Gastroesophageal sphincter (tissue), 4 donors: ENCODE data around the gene CCND1. TPM values are rescaled to one million over a fixed set of nuclear protein-coding genes. Genes with fewer than 3 reads are reported as not detected.
A peak's percentile ranks its signal among the peaks of the same experiment; 100 is the strongest.

ENCODE experiments used
- ATAC-seq: fragments of 150-250 bp; one replicate; pipeline ENCODE4 v1.9.1; 2016; ENCODE audit warnings: mild to moderate bottlenecking, moderate library complexity
- H3K27ac ChIP-seq, 4 donors: fragments of 200-600 bp; sonication (generic) in 3 of 4; 1 replicate in 3 of 4; 2 replicates in 1 of 4; pipeline ENCODE4 v1.5.1; 2016 to 2019
- H3K27me3 ChIP-seq: fragments of 200-600 bp; sonication (generic); one replicate; pipeline ENCODE4 v1.5.1; 2019
- H3K36me3 ChIP-seq, 2 donors: fragments of 200-600 bp; sonication (generic); one replicate each; pipeline ENCODE4 v1.5.1; 2019; ENCODE audit warnings: control low read depth in 1 of 2
- H3K4me1 ChIP-seq, 3 donors: fragments of 200-600 bp; sonication (generic); 1 replicate in 2 of 3; 2 replicates in 1 of 3; pipeline ENCODE4 v1.5.1; 2016 to 2019; ENCODE audit warnings: control low read depth in 2 of 3
- H3K4me3 ChIP-seq, 2 donors: fragments of 200-600 bp; sonication (generic); one replicate each; pipeline ENCODE4 v1.5.1; 2019; ENCODE audit warnings: mild to moderate bottlenecking in 1 of 2, moderate library complexity in 1 of 2
- H3K9me3 ChIP-seq, 3 donors: fragments of 200-600 bp; sonication (generic); one replicate each; pipeline ENCODE4 v1.5.1; 2017 to 2019; ENCODE audit warnings: control low read depth in 2 of 3
- EP300 ChIP-seq: sonication (generic); formaldehyde crosslinking; IDR thresholded peaks from one replicate; pipeline ENCODE4 v1.6.1; 2017; ENCODE audit warnings: antibody characterized with exemption, mild to moderate bottlenecking
- POLR2A ChIP-seq, 2 donors: fragments of 450-650 bp; IDR thresholded peaks; one replicate each; pipeline ENCODE4 v1.6.1; 2017; ENCODE audit warnings: antibody characterized with exemption in 2 of 2, mild to moderate bottlenecking in 2 of 2, moderate library complexity in 1 of 2
- POLR2AphosphoS5 ChIP-seq: sonication (generic); formaldehyde crosslinking; IDR thresholded peaks from one replicate; pipeline ENCODE4 v1.6.1; 2017; ENCODE audit warnings: antibody characterized with exemption
- WGBS, 2 donors: methylation state at CpG; one replicate each; pipeline ENCODE4 v1.1.5; 2018; ENCODE audit warnings: low coverage in 1 of 2; 5-methylcytosine and 5-hydroxymethylcytosine counted together
- total RNA-seq, 4 donors: library from RNA; depleted of rRNA; stranded (reverse); fragments of >200 nt; gene quantifications; one replicate each; pipeline ENCODE4 v1.1.0, GENCODE V29; 2016
- TF ChIP-seq, protein P1 (sequence below), 4 experiments: fragments of 200-600 bp in 2 of 4; fragments of 450-650 bp in 2 of 4; sonication (generic) in 1 of 4; IDR thresholded peaks; one replicate each; pipeline ENCODE4 v1.5.1; 2017 to 2019; ENCODE audit warnings: antibody characterized with exemption in 4 of 4, mild to moderate bottlenecking in 2 of 4, moderate library complexity in 2 of 4

Gene CCND1
- total RNA-seq, result 100 to 1,000 TPM in 1 of 4 donors, 10 to 100 TPM in 3; 24.1 to 110 (median 51.9) TPM

DNA sequence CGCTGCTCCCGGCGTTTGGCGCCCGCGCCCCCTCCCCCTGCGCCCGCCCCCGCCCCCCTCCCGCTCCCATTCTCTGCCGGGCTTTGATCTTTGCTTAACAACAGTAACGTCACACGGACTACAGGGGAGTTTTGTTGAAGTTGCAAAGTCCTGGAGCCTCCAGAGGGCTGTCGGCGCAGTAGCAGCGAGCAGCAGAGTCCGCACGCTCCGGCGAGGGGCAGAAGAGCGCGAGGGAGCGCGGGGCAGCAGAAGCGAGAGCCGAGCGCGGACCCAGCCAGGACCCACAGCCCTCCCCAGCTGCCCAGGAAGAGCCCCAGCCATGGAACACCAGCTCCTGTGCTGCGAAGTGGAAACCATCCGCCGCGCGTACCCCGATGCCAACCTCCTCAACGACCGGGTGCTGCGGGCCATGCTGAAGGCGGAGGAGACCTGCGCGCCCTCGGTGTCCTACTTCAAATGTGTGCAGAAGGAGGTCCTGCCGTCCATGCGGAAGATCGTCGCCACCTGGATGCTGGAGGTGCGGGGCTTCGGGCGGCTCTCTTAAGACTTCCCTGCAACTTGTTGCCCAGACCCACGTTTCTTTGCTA lies at the start of gene CCND1:
TSS of gene CCND1 (plus strand) at position 162 of the 587 bp plus-strand sequence. CDS start at position 320, 158 bp downstream.
- peaks cover 0 to 98% (median 58%) of the 10 kb centered on the region in 3 donors for H3K4me1 ChIP-seq
- ATAC-seq, result peak; percentile 26

DNA sequence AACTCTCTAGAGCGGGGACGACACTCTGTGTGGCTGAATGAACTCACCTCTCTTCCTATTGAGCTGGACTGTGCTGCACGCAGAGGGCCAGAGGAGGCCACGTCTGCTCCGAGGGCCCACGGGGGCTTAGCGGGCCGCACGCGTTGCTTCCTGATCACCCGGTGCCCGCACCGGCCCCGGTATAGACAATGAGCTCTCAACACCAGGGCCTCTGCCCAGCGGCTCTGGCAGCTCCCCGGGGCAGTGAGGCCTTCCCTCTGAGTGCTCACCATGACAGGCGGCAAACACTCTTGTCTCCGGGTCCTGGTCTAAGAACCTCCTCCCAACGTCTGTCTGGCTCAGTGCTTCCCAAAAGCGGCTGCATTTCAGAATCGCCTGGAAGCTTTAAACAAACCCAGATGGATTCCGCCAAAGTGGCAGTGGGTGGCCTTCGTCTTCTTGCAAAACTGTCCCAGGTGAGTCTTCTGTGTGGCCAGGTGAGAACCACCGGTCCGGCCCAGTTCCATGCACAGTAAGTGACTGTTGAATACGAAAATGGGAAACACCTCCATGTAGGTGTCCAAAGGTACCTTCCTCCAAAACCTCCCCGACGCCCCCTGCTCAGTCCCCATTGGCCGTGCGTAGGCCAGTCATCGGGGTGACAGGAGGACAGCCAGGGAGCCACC lies 47.8 kb upstream of the CCND1 start:
- TF ChIP-seq POLR2A (IDR thresholded peaks at IDR 0.05) (no peak), POLR2AphosphoS5 (no peak), EP300 (no peak)
- TF ChIP-seq, protein P1, sequence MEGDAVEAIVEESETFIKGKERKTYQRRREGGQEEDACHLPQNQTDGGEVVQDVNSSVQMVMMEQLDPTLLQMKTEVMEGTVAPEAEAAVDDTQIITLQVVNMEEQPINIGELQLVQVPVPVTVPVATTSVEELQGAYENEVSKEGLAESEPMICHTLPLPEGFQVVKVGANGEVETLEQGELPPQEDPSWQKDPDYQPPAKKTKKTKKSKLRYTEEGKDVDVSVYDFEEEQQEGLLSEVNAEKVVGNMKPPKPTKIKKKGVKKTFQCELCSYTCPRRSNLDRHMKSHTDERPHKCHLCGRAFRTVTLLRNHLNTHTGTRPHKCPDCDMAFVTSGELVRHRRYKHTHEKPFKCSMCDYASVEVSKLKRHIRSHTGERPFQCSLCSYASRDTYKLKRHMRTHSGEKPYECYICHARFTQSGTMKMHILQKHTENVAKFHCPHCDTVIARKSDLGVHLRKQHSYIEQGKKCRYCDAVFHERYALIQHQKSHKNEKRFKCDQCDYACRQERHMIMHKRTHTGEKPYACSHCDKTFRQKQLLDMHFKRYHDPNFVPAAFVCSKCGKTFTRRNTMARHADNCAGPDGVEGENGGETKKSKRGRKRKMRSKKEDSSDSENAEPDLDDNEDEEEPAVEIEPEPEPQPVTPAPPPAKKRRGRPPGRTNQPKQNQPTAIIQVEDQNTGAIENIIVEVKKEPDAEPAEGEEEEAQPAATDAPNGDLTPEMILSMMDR (IDR thresholded peaks at IDR 0.05), result no peak

More for the DNA sequence above, at the start of gene CCND1:
- Histone ChIP-seq H3K4me3 (peak within 1 kb of the TSS; percentile 59 to 63), H3K27me3 (peaks cover 66% of the 10 kb centered on the region), H3K9me3 (no peaks in the 10 kb centered on the region), H3K27ac (peak within 1 kb of the TSS; percentile 62 to 96 (median 91)), H3K36me3 (peaks cover 0 to 13% of the 10 kb centered on the region in 2 donors)
- 0% methylated on average over 1 to 8 of the region's 49 CpGs for WGBS, 2 donors
- TF ChIP-seq EP300 (no peak), POLR2A (IDR thresholded peaks at IDR 0.05) (peak; percentile 74 to 82), POLR2AphosphoS5 (peak; percentile 88)
- TF ChIP-seq, protein P1 (IDR thresholded peaks at IDR 0.05), result peak in 3 of 4 experiments; percentile 17 to 35 (median 31)

DNA sequence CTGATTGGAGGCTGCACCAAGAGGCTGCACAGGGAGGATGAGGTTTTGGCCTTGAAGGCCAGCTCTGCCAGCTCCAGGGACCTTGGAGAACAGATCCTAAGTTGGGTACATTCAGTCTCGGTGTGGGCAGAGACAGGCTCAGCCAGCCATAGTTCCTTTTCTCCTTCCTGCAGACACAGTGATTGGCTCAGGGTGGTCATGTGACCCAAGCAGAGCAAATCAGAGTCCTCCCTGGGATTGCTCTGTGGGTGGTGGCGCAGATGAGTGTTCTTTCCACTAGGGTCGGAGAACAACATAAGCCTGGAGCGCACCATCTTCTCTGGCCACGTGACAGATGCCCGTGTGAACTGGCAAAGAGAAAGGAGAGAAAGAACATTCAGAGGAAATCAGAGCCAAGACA lies 47.1 kb upstream of the CCND1 start:
- H3K27me3 ChIP-seq, result no peaks in the 10 kb centered on the region
- no peak for ATAC-seq
- H3K27ac ChIP-seq, result no peak overlapping the region
- H3K4me3 ChIP-seq, result no peak overlapping the region
- no peaks in the 10 kb centered on the region for H3K36me3 ChIP-seq
- WGBS, 2 donors, result 83 to 93% methylated on average over 2 to 5 of the region's 6 CpGs
- TF ChIP-seq, protein P1 (IDR thresholded peaks at IDR 0.05), result no peak
- TF ChIP-seq EP300, result no peak
- TF ChIP-seq POLR2AphosphoS5, result no peak
- no peak for TF ChIP-seq POLR2A (IDR thresholded peaks at IDR 0.05)
- no peaks in the 10 kb centered on the region for H3K4me1 ChIP-seq
- H3K9me3 ChIP-seq, result no peaks in the 10 kb centered on the region

More for the DNA sequence above, 47.8 kb upstream of the CCND1 start:
- H3K27me3 ChIP-seq, result no peaks in the 10 kb centered on the region
- WGBS, 2 donors, result 80 to 100% methylated on average over 4 to 5 of the region's 31 CpGs
- H3K36me3 ChIP-seq, result no peaks in the 10 kb centered on the region
- no peak overlapping the region for H3K4me3 ChIP-seq
- no peaks in the 10 kb centered on the region for H3K9me3 ChIP-seq
- no peak overlapping the region for H3K27ac ChIP-seq
- H3K4me1 ChIP-seq, result no peaks in the 10 kb centered on the region
- no peak for ATAC-seq

DNA sequence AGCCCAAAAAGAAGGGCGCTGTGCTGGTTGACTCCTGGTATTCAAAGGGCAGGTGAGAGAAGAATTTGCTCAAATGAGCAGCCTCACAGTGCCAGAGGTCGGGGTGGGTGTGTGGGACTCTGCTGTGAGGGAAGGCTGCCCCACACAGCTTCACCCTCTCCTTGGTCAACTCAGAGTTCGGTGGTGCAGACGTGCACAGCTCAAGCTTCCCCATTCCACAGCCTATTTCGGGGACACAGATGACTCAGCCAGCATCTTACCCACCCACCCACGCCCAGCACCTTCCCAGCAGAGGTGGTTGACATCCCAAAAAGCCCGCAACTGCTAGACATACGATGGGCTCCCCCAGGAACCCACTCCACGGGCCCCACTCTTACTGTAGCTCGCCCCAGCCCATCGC lies 46.5 kb upstream of the CCND1 start:
- no peak for ATAC-seq
- no peak for TF ChIP-seq POLR2AphosphoS5
- no peak for TF ChIP-seq POLR2A (IDR thresholded peaks at IDR 0.05)
- no peak for TF ChIP-seq EP300
- TF ChIP-seq, protein P1 (IDR thresholded peaks at IDR 0.05), result no peak
- 83% methylated on average over 1 of the region's 11 CpGs; no CpG with 5 or more reads in 1 of the 2 donors for WGBS, 2 donors

More for the DNA sequence above, 46.5 kb upstream of the CCND1 start:
- H3K4me3 ChIP-seq, result no peak overlapping the region
- H3K36me3 ChIP-seq, result no peaks in the 10 kb centered on the region
- H3K9me3 ChIP-seq, result no peaks in the 10 kb centered on the region
- H3K27me3 ChIP-seq, result no peaks in the 10 kb centered on the region
- H3K27ac ChIP-seq, result no peak overlapping the region
- H3K4me1 ChIP-seq, result no peaks in the 10 kb centered on the region
